HG03521 (cell line): ENCODE results near the gene TCTN3.
A peak's percentile ranks its signal among the peaks of the same experiment; 100 is the strongest.
"Not testable (repeated sequence)": the region's sequence is repeated elsewhere in the genome, so short reads cannot be mapped to it uniquely, and the experiment has no call there.

ENCODE experiments used
- ATAC-seq: cut with Tn5 transposase; IDR thresholded peaks from one replicate; pipeline ENCODE4 v1.9.1; 2021; ENCODE audit warnings: mild to moderate bottlenecking, moderate library complexity; ENCODE audit not compliant: unreplicated experiment

Gene TCTN3

DNA sequence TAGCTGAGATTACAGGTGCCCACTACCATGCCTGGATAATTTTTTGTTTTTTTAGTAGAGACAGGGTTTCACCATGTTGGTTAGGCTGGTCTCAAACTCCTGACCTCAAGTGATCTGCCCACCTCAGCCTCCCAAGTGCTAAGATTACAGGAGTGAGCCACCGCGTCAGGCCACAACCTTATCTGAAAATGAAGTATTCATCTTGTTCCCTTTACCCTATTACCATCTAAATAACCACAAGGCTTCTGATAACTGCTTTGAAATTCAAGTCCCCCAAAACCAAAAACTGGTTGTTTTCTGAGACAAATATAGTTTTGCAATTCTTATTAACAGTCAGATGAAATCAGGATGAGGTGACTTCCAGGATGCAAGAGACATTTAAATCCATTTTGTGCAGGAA, 2.4 kb downstream of the TCTN3 start:
- no peak for ATAC-seq

- ATAC-seq = no peak
Measured at GRCh38 chr10:95688648-95689047, 5.1 kb downstream of the TCTN3 start.

DNA sequence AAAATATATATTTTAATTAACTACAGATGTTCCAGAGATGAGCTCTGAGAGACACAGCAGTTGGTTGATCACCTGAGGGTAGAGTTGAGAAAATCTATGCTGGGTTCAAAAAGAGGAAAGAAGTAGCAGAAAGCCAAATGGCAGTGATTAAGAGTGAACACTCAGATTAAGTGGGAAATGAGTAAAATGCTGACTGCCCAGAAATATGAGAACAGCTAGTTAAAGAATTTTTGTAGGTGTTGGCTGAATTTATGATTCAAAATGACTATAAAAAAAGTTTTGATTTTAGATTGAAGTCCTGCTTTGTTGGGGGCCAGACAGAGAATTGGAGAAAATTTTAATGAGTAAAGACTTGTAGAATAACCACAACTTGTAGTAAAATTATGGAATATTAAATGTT, 9.8 kb downstream of the TCTN3 start:
- no peak for ATAC-seq

- ATAC-seq = no peak
Measured at GRCh38 chr10:95675403-95676116, 18.2 kb downstream of the TCTN3 start.

GRCh38 chr10:95674643-95675042, 19.1 kb downstream of the TCTN3 start:
- no peak for ATAC-seq

DNA sequence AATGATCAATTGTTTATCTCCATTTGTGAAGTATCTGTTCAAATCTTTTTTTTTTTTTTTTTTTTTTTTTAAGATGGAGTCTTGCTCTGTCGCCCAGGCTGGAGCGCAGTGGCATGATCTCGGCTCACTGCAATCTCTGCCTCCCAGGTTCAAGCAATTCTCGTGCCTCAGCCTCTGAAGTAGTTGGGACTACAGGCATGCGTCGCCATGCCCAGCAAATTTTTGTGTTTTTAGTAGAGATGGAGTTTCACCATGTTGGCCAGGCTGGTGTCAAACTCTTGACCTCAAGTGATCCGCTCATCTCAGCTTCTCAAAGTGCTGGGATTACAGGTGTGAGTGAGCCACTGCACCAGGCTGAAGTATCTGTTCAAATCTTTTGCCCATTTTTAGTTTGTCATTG, 21.1 kb downstream of the TCTN3 start:
- ATAC-seq = not testable (repeated sequence)

DNA sequence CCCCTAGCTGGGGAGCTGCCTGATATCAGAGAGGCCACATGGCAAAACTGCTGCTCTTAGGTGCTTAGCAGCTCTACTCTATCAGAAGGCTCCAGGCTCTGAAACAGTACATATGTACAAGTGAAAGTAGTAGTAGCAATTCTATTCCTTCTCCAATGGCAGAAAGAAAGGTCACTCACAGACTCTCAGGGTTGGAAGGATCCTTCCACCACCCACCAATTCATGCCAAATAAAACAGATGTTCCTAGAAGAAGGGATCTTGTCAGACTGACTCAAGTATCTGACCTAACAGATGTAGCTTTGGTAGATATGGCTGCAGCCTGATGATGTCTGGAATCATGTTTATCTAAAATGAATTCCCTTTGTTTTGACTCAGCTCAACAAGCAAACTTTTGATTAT, 29.2 kb downstream of the TCTN3 start:
- no peak for ATAC-seq

GRCh38 chr10:95663496-95663895, 30.2 kb downstream of the TCTN3 start:
- ATAC-seq = no peak

GRCh38 chr10:95661818-95662217, 31.9 kb downstream of the TCTN3 start:
- ATAC-seq = no peak

- no peak for ATAC-seq
Measured at GRCh38 chr10:95660283-95660682, 33.4 kb downstream of the TCTN3 start.

GRCh38 chr10:95657250-95657649, 36.5 kb downstream of the TCTN3 start:
- no peak for ATAC-seq

GRCh38 chr10:95656291-95657164, 37.2 kb downstream of the TCTN3 start, which contains the start of gene ALDH18A1:
TSS of gene ALDH18A1 (minus strand) at chr10:95656711. CDS start at chr10:95653377, 3,334 bp downstream.
- peak; percentile 83 for ATAC-seq

GRCh38 chr10:95655571-95656290, 38.0 kb downstream of the TCTN3 start:
- ATAC-seq = peak; percentile 7

GRCh38 chr10:95653895-95654294, 39.8 kb downstream of the TCTN3 start:
- ATAC-seq = no peak

- ATAC-seq = no peak
Measured at GRCh38 chr10:95651346-95652060, 42.2 kb downstream of the TCTN3 start.

- no peak for ATAC-seq
Measured at GRCh38 chr10:95650232-95650631, 43.5 kb downstream of the TCTN3 start.

DNA sequence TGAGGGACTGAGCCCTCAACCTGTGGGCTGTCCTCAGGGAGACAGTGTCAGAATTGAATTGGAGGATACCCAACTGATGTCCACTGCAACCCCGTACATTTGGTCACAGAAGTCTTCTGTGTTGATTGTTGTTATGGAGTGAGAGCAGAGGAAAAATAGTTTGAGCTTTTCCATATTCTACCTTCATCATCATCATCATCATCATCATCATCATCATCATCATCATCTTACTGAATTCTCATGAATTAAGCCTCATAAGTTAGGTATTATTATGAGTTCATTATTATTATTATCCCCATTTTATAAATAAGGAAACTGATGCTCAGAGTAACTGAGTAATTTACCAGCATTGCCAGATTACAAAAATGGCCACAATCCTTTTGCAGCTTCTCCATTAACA, 45.6 kb downstream of the TCTN3 start:
- no peak for ATAC-seq

DNA sequence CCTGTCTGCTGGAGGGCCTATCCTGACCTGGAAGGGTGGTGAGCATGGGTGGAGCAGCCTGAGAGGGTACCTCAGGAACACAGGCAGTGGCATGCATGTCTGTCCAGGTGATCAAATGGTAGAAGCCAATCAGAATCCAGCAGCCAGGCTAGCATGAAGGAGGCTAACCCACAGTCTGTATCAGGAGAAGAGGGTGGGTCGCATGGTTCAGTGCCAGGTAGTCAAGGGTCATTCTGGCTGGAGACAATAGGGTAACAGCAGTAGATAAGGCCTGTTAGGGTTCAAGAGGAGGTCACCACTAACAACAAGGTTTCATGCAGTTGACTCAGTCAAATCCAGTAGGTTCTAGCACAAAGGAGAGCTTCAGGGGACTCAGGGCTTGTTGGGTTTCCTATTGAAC, 47.6 kb downstream of the TCTN3 start:
- no peak for ATAC-seq

GRCh38 chr10:95644901-95645300, 48.8 kb downstream of the TCTN3 start:
- ATAC-seq = no peak

- no peak for ATAC-seq
Measured at GRCh38 chr10:95640891-95641315, 52.8 kb downstream of the TCTN3 start.

DNA sequence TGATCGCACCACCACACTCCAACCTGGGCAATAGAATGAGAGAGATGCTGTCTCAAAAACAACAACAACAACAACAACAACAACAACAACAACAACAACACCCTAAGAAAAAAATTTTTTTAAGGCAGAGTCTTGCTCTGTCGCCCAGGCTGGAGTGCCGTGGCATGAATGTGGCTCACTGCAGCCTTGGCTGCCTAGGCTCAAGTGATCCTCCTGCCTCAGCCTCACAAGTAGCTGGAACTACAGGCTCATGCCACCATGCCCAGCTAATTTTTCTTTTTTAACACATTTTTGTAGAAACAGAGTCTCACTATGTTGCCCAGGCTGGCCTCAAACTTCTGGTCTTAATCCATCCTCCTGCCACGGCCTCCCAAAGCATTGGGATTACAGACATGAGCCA, 55.8 kb downstream of the TCTN3 start:
- ATAC-seq = no peak
